Calu3 (cell line): Measurements from ENCODE around the gene GOSR2. TPM values are rescaled to one million over a fixed set of nuclear protein-coding genes. Genes with fewer than 3 reads are reported as not detected.

ENCODE experiments used
- BruUV-seq: library from RNA; stranded (reverse); fragments of 400-500 nt; replicated peaks from 2 replicates; lab custom pipeline; 2021; lab: Mats Ljungman, UMichigan
- CTCF ChIA-PET: fragments of 300-600 bp; sonication (Branson Sonifier 250); formaldehyde crosslinking; loops from one replicate; lab custom pipeline; 2022; ENCODE audit warnings: antibody characterized with exemption; lab: Charles Lee
- DNase-seq: peaks from one replicate; pipeline ENCODE4 v3.0.0; 2022
- H3K27ac Mint-ChIP-seq: one replicate; pipeline ENCODE4 v1.8.0; 2022; ENCODE audit warnings: mixed read lengths; ENCODE audit not compliant: unreplicated experiment
- H3K27me3 Mint-ChIP-seq: one replicate; pipeline ENCODE4 v1.8.0; 2022; ENCODE audit warnings: mixed read lengths; ENCODE audit not compliant: unreplicated experiment
- H3K36me3 Mint-ChIP-seq: one replicate; pipeline ENCODE4 v1.8.0; 2022; ENCODE audit warnings: mild to moderate bottlenecking, moderate library complexity, mixed read lengths; ENCODE audit not compliant: insufficient read depth, unreplicated experiment
- H3K4me1 Mint-ChIP-seq: one replicate; pipeline ENCODE4 v1.8.0; 2022; ENCODE audit warnings: mild to moderate bottlenecking, low read depth, mixed read lengths; ENCODE audit not compliant: unreplicated experiment
- H3K4me3 Mint-ChIP-seq: one replicate; pipeline ENCODE4 v1.8.0; 2022; ENCODE audit warnings: mild to moderate bottlenecking, low read depth, moderate library complexity, mixed read lengths; ENCODE audit not compliant: unreplicated experiment
- H3K9me3 Mint-ChIP-seq: one replicate; pipeline ENCODE4 v1.8.0; 2022; ENCODE audit warnings: low read depth, mixed read lengths; ENCODE audit not compliant: unreplicated experiment
- CTCF ChIP-seq: fragments of 200-600 bp; IDR thresholded peaks from one replicate; pipeline ENCODE4 v1.8.0; 2022; ENCODE audit warnings: antibody characterized with exemption; ENCODE audit not compliant: unreplicated experiment
- intact Hi-C: fragments of 100-400 bp; cut with micrococcal nuclease; formaldehyde crosslinking; loops from one replicate; pipeline ENCODE4 v1.10.0; 2022; ENCODE audit not compliant: unreplicated experiment
- total RNA-seq: library from RNA; stranded (reverse); gene quantifications from 2 replicates; pipeline ENCODE4 v1.2.3, GENCODE V29; 2022

The GOSR2 gene
- total RNA-seq, 1 experiment from 2014 or later = 91.2 TPM

- CTCF ChIA-PET = interaction anchor here (0.7 kb wide), 1 partner anchor 1084 kb away, joined by 5 read pairs; no protein-coding TSS in a partner anchor
- H3K36me3 Mint-ChIP-seq = peaks cover 51% of the 10 kb centered on the region
- DNase-seq = no peak
- H3K27me3 Mint-ChIP-seq = no peaks in the 10 kb centered on the region
- H3K4me1 Mint-ChIP-seq = peaks cover 17% of the 10 kb centered on the region
- no peaks in the 10 kb centered on the region for H3K9me3 Mint-ChIP-seq
- intact Hi-C loops = no loop called here
- no peak for TF ChIP-seq CTCF
- no peak overlapping the region for H3K4me3 Mint-ChIP-seq
- BruUV-seq = no TSS peak
- no peak overlapping the region for H3K27ac Mint-ChIP-seq
Measured at GRCh38 chr17:46929413-46929812, 6.5 kb downstream of the GOSR2 start.

GRCh38 chr17:46930051-46930450, 7.1 kb downstream of the GOSR2 start:
- CTCF ChIA-PET = interaction anchor here (0.7 kb wide), 1 partner anchor 1084 kb away, joined by 5 read pairs; no protein-coding TSS in a partner anchor
- no TSS peak for BruUV-seq
- Mint-ChIP-seq H3K27ac (no peak overlapping the region), H3K36me3 (peaks cover 58% of the 10 kb centered on the region), H3K9me3 (no peaks in the 10 kb centered on the region), H3K4me3 (no peak overlapping the region), H3K27me3 (no peaks in the 10 kb centered on the region), H3K4me1 (peaks cover 15% of the 10 kb centered on the region)
- no peak for TF ChIP-seq CTCF
- intact Hi-C loops = no loop called here
- no peak for DNase-seq

- no peak for DNase-seq
- CTCF ChIA-PET = no interaction called here
- Mint-ChIP-seq H3K36me3 (peaks cover 70% of the 10 kb centered on the region), H3K27ac (no peak overlapping the region), H3K4me3 (no peak overlapping the region), H3K9me3 (no peaks in the 10 kb centered on the region), H3K4me1 (peaks cover 9% of the 10 kb centered on the region), H3K27me3 (no peaks in the 10 kb centered on the region)
- no TSS peak for BruUV-seq
- intact Hi-C loops = no loop called here
- no peak for TF ChIP-seq CTCF
Measured at GRCh38 chr17:46931596-46931995, 8.6 kb downstream of the GOSR2 start.

- no peak overlapping the region for H3K4me3 Mint-ChIP-seq
- DNase-seq = no peak
- H3K27ac Mint-ChIP-seq = no peak overlapping the region
- H3K27me3 Mint-ChIP-seq = no peaks in the 10 kb centered on the region
- H3K9me3 Mint-ChIP-seq = no peaks in the 10 kb centered on the region
- CTCF ChIA-PET = no interaction called here
- intact Hi-C loops = no loop called here
- peaks cover 70% of the 10 kb centered on the region for H3K36me3 Mint-ChIP-seq
- no peak for TF ChIP-seq CTCF
- no TSS peak for BruUV-seq
- no peaks in the 10 kb centered on the region for H3K4me1 Mint-ChIP-seq
Measured at GRCh38 chr17:46935658-46936266, 12.8 kb downstream of the GOSR2 start.
